ENCODE data around the gene BTLA. TPM values are rescaled to one million over a fixed set of nuclear protein-coding genes. Genes with fewer than 3 reads are reported as not detected.

Gene BTLA, protein sequence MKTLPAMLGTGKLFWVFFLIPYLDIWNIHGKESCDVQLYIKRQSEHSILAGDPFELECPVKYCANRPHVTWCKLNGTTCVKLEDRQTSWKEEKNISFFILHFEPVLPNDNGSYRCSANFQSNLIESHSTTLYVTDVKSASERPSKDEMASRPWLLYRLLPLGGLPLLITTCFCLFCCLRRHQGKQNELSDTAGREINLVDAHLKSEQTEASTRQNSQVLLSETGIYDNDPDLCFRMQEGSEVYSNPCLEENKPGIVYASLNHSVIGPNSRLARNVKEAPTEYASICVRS
- total RNA-seq: under 1 TPM in 3 of 4 donors, not detected in 1; 0.22 to 0.57 (median 0.41) TPM

DNA sequence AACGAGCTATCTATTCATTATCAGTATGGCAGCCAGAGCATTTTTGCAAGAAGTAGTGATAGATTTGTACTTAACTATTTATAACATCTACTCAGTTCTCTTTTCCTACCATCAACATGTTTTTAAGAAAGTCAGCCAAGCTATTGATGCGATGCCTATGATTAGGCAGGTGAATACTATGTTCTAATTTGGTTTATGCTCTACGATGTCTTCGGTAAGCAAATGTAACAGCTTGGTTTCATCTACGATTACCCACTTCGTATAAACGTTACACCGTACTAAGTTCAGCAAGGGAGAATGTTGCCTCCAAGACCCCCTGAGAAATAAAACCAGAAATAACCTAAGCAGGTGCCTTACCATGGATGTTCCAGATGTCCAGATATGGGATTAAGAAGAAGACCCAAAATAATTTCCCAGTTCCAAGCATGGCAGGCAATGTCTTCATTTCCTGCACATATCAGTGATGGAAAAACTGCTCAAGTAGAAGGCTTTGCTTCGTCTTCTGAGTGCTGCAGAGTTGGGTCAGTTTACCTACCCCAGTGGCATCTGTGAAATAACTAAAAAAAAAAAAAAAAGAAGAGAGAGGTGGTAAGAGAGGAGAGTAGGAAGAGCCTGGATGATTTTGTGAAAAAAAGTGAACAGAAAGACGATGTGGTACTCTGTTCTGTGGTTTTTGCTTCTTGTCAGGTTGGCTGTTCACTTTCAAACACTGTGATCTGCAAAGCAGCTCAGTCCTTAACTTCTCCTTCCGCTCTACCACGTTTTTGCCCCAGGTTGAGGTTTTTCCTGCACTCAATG, at the start of gene BTLA:
Gene BTLA (minus strand): TSS at position 559 of the 798 bp plus-strand sequence. CDS start 114 bp downstream, at position 445.
- intact Hi-C loops (cut with DNase I): no loop called here
- Histone ChIP-seq H3K4me1 (no peaks in the 10 kb centered on the region), H3K27me3 (no peaks in the 10 kb centered on the region), H3K36me3 (no peaks in the 10 kb centered on the region), H3K4me3 (peak within 1 kb of the TSS in 2 of 4 donors; percentile 21 to 40), H3K9me3 (no peaks in the 10 kb centered on the region), H3K27ac (no peak within 1 kb of the TSS)
- no peak for TF ChIP-seq POLR2A (IDR thresholded peaks at IDR 0.05)
- TF ChIP-seq, protein P1, sequence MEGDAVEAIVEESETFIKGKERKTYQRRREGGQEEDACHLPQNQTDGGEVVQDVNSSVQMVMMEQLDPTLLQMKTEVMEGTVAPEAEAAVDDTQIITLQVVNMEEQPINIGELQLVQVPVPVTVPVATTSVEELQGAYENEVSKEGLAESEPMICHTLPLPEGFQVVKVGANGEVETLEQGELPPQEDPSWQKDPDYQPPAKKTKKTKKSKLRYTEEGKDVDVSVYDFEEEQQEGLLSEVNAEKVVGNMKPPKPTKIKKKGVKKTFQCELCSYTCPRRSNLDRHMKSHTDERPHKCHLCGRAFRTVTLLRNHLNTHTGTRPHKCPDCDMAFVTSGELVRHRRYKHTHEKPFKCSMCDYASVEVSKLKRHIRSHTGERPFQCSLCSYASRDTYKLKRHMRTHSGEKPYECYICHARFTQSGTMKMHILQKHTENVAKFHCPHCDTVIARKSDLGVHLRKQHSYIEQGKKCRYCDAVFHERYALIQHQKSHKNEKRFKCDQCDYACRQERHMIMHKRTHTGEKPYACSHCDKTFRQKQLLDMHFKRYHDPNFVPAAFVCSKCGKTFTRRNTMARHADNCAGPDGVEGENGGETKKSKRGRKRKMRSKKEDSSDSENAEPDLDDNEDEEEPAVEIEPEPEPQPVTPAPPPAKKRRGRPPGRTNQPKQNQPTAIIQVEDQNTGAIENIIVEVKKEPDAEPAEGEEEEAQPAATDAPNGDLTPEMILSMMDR (IDR thresholded peaks at IDR 0.05): no peak
- 74 to 81% methylated on average over 12 of the region's 12 CpGs for WGBS, 2 donors
- DNase-seq: no peak

DNA sequence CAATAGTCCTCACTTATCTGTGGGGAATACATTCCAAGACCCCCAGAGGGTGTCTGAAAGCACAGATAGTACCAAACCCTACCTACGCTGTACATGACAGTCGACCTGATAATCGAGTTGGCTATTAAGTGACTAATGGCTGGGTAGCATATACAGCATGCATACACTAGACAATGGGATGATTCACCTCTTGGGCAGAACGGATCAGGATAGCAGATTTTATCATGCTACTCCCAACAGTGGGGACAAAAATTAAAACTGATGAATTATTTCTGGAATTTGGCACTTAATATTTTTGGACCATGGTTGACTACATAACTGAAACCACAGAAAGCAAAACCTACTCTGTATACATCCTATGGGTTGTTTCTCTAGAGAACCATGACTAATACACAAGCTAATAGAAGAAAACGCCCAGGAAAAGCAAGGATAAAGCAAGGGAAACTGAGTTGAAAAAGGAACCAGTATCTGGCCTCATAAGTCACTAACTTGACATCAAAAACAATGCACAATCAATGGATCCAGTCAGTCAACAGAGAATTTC, 47.0 kb upstream of the BTLA start:
- intact Hi-C loops (cut with DNase I): no loop called here

DNA sequence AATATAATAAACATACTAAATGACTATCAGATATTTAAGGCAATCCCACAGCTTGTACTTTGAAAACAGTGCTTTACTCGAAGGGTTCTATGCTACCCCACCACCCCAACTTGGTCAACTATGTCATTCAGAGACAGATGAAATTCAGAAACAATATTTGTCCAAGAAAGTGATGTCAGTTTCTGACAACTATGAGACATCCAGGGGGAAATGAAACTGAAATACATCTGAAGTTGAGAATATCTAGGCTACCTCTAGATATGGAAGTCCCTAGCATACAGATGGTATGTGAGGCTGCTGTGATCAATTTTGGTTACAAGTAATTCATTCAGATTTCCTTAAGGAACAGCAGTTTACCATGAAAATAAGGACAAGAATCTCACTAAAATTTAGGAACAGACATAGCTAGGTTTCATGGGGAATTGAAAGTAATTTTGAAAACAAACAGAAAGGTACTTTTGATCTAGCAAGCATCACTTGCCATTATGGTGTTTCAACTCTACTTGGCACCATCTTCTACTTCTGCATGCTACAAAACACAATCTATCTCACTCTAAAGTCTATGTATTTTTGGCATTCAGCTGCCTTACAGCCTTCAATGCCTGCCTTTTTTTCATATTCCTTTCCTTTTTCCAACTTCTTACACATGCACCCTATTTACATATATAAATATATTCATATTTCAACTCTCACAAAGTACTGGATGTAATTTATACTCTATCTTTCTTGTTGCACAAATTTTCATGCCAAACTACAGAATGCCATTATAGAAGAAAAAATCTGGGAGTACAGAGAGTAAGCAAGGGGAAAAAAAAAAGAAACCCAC, 40.8 kb upstream of the BTLA start:
- Histone ChIP-seq H3K36me3 (peaks cover 0 to 82% (median 11%) of the 10 kb centered on the region in 3 donors), H3K4me1 (no peaks in the 10 kb centered on the region), H3K27me3 (no peaks in the 10 kb centered on the region), H3K9me3 (no peaks in the 10 kb centered on the region), H3K27ac (no peak overlapping the region), H3K4me3 (no peak overlapping the region)
- intact Hi-C loops (cut with DNase I): no loop called here
- 93 to 95% methylated on average over 1 of the region's 1 CpG for WGBS, 2 donors
- no peak for DNase-seq
- TF ChIP-seq, protein P1 (IDR thresholded peaks at IDR 0.05): no peak
- TF ChIP-seq POLR2A (IDR thresholded peaks at IDR 0.05): no peak

More for the DNA sequence above, 47.0 kb upstream of the BTLA start:
- no peaks in the 10 kb centered on the region for H3K4me1 ChIP-seq
- no peaks in the 10 kb centered on the region for H3K9me3 ChIP-seq
- DNase-seq: no peak
- H3K4me3 ChIP-seq: no peak overlapping the region
- TF ChIP-seq, protein P1 (IDR thresholded peaks at IDR 0.05): no peak
- TF ChIP-seq POLR2A (IDR thresholded peaks at IDR 0.05): no peak
- H3K27ac ChIP-seq: no peak overlapping the region
- 58 to 63% methylated on average over 4 to 5 of the region's 5 CpGs for WGBS, 2 donors
- no peaks in the 10 kb centered on the region for H3K27me3 ChIP-seq
- H3K36me3 ChIP-seq: peaks cover 0 to 72% (median 20%) of the 10 kb centered on the region in 3 donors

DNA sequence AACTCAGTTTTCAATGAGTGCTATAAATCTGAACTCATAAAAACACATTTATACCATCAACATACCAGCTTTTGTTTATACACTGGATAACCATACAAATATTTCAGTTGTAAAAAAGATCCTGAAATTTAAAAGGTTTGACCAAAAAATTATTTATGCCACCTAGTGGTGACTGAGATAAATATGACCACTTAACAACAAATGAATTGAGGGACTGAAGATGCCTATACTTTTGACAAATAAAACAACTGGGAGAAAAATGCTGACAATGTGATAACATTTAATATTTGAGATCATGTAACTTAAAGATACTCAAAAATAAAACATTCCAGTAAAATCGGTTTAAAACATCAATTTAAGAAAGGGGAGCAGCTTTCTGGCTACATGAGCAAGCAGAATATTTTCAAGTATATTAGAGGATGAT, 32.1 kb upstream of the BTLA start:
- Histone ChIP-seq H3K36me3 (peaks cover 0 to 92% (median 24%) of the 10 kb centered on the region in 3 donors), H3K4me3 (no peak overlapping the region), H3K4me1 (no peaks in the 10 kb centered on the region), H3K27me3 (no peaks in the 10 kb centered on the region), H3K27ac (no peak overlapping the region), H3K9me3 (no peaks in the 10 kb centered on the region)
- TF ChIP-seq, protein P1 (IDR thresholded peaks at IDR 0.05): peak in 5 of 6 experiments; percentile 22 to 73 (median 51)
- TF ChIP-seq POLR2A (IDR thresholded peaks at IDR 0.05): no peak
- intact Hi-C loops (cut with DNase I): no loop called here
- WGBS, 2 donors: 6 to 20% methylated on average over 1 of the region's 1 CpG
- DNase-seq: no peak
